Heart left ventricle (tissue), 16 donors: ENCODE results near the gene PPAN. TPM values are rescaled to one million over a fixed set of nuclear protein-coding genes. Genes with fewer than 3 reads are reported as not detected.
A peak's percentile ranks its signal among the peaks of the same experiment; 100 is the strongest.

Experiments
- ATAC-seq, 4 donors: fragments of 200-7000 bp; cut with Tn5 transposase; one replicate each; pipeline ENCODE4 v1.9.1; 2020 to 2022; ENCODE audit warnings: moderate library complexity in 4 of 4, mild to moderate bottlenecking in 3 of 4, moderate number of reproducible peaks in 1 of 4
- DNase-seq, 5 donors: peaks; one replicate each; pipeline ENCODE4 v3.0.0-alpha.2; 2020
- H3K27ac ChIP-seq, 12 donors: fragments of 200-600 bp; sonication (generic) in 4 of 12; one replicate each; pipeline versions ENCODE4 v1.5.0 to v1.8.0; 2016 to 2022; ENCODE audit warnings: mild to moderate bottlenecking in 2 of 12
- H3K27me3 ChIP-seq, 9 donors: fragments of 200-600 bp; sonication (generic) in 2 of 9; one replicate each; pipeline versions ENCODE4 v1.5.1 to v1.8.0; 2016 to 2022; ENCODE audit warnings: mild to moderate bottlenecking in 3 of 9
- H3K36me3 ChIP-seq, 9 donors: fragments of 200-600 bp; sonication (generic) in 2 of 9; one replicate each; pipeline versions ENCODE4 v1.5.0 to v1.8.0; 2018 to 2022; ENCODE audit warnings: mild to moderate bottlenecking in 2 of 9
- H3K4me1 ChIP-seq, 12 donors: fragments of 200-600 bp; sonication (generic) in 4 of 12; one replicate each; pipeline versions ENCODE4 v1.5.0 to v1.8.0; 2016 to 2022; ENCODE audit warnings: mild to moderate bottlenecking in 3 of 12
- H3K4me3 ChIP-seq, 12 donors: fragments of 200-600 bp; sonication (generic) in 4 of 12; one replicate each; pipeline versions ENCODE4 v1.5.0 to v1.8.0; 2017 to 2022; ENCODE audit warnings: mild to moderate bottlenecking in 9 of 12, moderate library complexity in 4 of 12
- H3K9me3 ChIP-seq, 12 donors: fragments of 200-600 bp; sonication (generic) in 4 of 12; one replicate each; pipeline versions ENCODE4 v1.5.0 to v1.8.0; 2016 to 2022; ENCODE audit warnings: mild to moderate bottlenecking in 1 of 12
- POLR2A ChIP-seq, 2 donors: fragments of 450-650 bp; IDR thresholded peaks; one replicate each; pipeline ENCODE4 v1.6.1; 2017; ENCODE audit warnings: antibody characterized with exemption in 2 of 2, mild to moderate bottlenecking in 2 of 2, moderate library complexity in 2 of 2
- WGBS, 4 donors: extraction: QIAGEN DNeasy Blood & Tissue Kit in 2 of 4; methylation state at CpG; one replicate each; pipeline versions ENCODE4 v1.1.5 to v1.1.7; 2013 to 2018; 5-methylcytosine and 5-hydroxymethylcytosine counted together
- intact Hi-C, 10 donors: fragments of 100-400 bp; cut with DNase I; formaldehyde crosslinking; loops; one replicate each; pipeline versions ENCODE4 v1.11.1 to v1.14.2; 2022
- polyA plus RNA-seq, 2 donors: library from polyadenylated mRNA; stranded (reverse); fragments of 200-250 nt; gene quantifications; one replicate each; pipeline ENCODE4 v1.2.3, GENCODE V29; 2013
- total RNA-seq, 9 donors: library from RNA; depleted of rRNA in 2 of 9; stranded (reverse); fragments of >200 nt in 2 of 9; fragmentation: NEBNext Ultra II Directional in 3 of 9; extraction: Animal tissue kit (Norgen Biotek cat#: 25700) in 3 of 9; gene quantifications; one replicate each; pipeline versions ENCODE4 v1.1.0 to v1.2.4, GENCODE V29; 2016 to 2023
- TF ChIP-seq, protein P1 (sequence below), 12 donors: fragments of 200-600 bp; sonication (generic) in 4 of 12; IDR thresholded peaks; one replicate each; pipeline versions ENCODE4 v1.5.0 to v1.8.0; 2018 to 2022; ENCODE audit warnings: antibody characterized with exemption in 12 of 12, mild to moderate bottlenecking in 5 of 12
- donor health status: ischemic (EF 13 %, LVEDD 7.1; RV severe dilation, severe dysfunction).
- donor health status: healthy with polysubstance abuse.
- donor health status: DM: no; HTN: yes; CAD: no.
- donor health status: DM: no; HTN: no; CAD: no.
- donor health status: ischemic (EF 25% LVEDD 6.9; RV normal size, moderate dysfunction).
- donor health status: ischemic (EF 25% LVEDD 5.7; RV mildly dilated, moderate dysfunction).
- donor health status: healthy.
- donor health status: DM: yes; HTN: yes; CAD: no.
- donor health status: ischemic (EF 35%, LVEDD 5.7; RV mildly dilated, moderate dysfunction).
- donor health status: nonischemic (EF 11% LVEDD 7.7; RV severe dilation, severe dysfunction).
- donor health status: DM: yes; HTN: yes; CAD: no.
- donor health status: PGD.
- donor health status: ischemic (EF 29% LVEDD 5.4; RV normal size, mild dysfunction).
- donor health status: nonischemic (EF 23%, LVEDD 6.1; RV moderate dilation, normal function).

The PPAN gene
- total and polyA plus RNA-seq, 11 donors = 16.3 to 41.4 (median 22.5) TPM

GRCh38 chr19:10126213-10126639, 20.1 kb downstream of the PPAN start:
- H3K27ac ChIP-seq = peak overlapping the region in 2 of 12 donors; percentile 13 to 94
- 88 to 94% (median 90%) methylated on average over 4 of the region's 4 CpGs for WGBS, 4 donors
- ATAC-seq (peak in 3 of 4 donors; percentile 33 to 60 (median 48)), DNase-seq (no peak)
- peaks cover 0 to 39% (median 10%) of the 10 kb centered on the region in 9 donors for H3K36me3 ChIP-seq
- no peak overlapping the region for H3K4me3 ChIP-seq
- no peak for TF ChIP-seq POLR2A (IDR thresholded peaks at IDR 0.05)
- TF ChIP-seq, protein P1, sequence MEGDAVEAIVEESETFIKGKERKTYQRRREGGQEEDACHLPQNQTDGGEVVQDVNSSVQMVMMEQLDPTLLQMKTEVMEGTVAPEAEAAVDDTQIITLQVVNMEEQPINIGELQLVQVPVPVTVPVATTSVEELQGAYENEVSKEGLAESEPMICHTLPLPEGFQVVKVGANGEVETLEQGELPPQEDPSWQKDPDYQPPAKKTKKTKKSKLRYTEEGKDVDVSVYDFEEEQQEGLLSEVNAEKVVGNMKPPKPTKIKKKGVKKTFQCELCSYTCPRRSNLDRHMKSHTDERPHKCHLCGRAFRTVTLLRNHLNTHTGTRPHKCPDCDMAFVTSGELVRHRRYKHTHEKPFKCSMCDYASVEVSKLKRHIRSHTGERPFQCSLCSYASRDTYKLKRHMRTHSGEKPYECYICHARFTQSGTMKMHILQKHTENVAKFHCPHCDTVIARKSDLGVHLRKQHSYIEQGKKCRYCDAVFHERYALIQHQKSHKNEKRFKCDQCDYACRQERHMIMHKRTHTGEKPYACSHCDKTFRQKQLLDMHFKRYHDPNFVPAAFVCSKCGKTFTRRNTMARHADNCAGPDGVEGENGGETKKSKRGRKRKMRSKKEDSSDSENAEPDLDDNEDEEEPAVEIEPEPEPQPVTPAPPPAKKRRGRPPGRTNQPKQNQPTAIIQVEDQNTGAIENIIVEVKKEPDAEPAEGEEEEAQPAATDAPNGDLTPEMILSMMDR (IDR thresholded peaks at IDR 0.05) = no peak
- peaks cover 0 to 11% (median 0%) of the 10 kb centered on the region in 12 donors for H3K4me1 ChIP-seq
- no peaks in the 10 kb centered on the region for H3K27me3 ChIP-seq
- intact Hi-C loops = no loop called here
- H3K9me3 ChIP-seq = no peaks in the 10 kb centered on the region

GRCh38 chr19:10132905-10133304, 26.7 kb downstream of the PPAN start:
- intact Hi-C loops = no loop called here
- H3K27me3 ChIP-seq = no peaks in the 10 kb centered on the region
- no peak for DNase-seq
- H3K36me3 ChIP-seq = peaks cover 0 to 99% (median 66%) of the 10 kb centered on the region in 9 donors
- H3K27ac ChIP-seq = no peak overlapping the region
- H3K4me1 ChIP-seq = peaks cover 0 to 7% (median 0%) of the 10 kb centered on the region in 12 donors
- WGBS, 4 donors = 92 to 96% (median 94%) methylated on average over 6 to 7 of the region's 7 CpGs
- TF ChIP-seq POLR2A (IDR thresholded peaks at IDR 0.05) = no peak
- TF ChIP-seq, protein P1 (IDR thresholded peaks at IDR 0.05) = no peak
- no peak overlapping the region for H3K4me3 ChIP-seq
- no peaks in the 10 kb centered on the region for H3K9me3 ChIP-seq
- ATAC-seq = no peak

GRCh38 chr19:10133596-10133995, 27.4 kb downstream of the PPAN start:
- DNase-seq = no peak
- TF ChIP-seq, protein P1 (IDR thresholded peaks at IDR 0.05) = no peak
- TF ChIP-seq POLR2A (IDR thresholded peaks at IDR 0.05) = no peak
- no peak for ATAC-seq
- no peaks in the 10 kb centered on the region for H3K9me3 ChIP-seq
- peaks cover 0 to 99% (median 72%) of the 10 kb centered on the region in 9 donors for H3K36me3 ChIP-seq
- no peak overlapping the region for H3K4me3 ChIP-seq
- H3K4me1 ChIP-seq = peaks cover 0 to 7% (median 0%) of the 10 kb centered on the region in 12 donors
- 87 to 90% (median 89%) methylated on average over 11 of the region's 11 CpGs for WGBS, 4 donors
- no peaks in the 10 kb centered on the region for H3K27me3 ChIP-seq
- H3K27ac ChIP-seq = no peak overlapping the region
- intact Hi-C loops = no loop called here

DNA sequence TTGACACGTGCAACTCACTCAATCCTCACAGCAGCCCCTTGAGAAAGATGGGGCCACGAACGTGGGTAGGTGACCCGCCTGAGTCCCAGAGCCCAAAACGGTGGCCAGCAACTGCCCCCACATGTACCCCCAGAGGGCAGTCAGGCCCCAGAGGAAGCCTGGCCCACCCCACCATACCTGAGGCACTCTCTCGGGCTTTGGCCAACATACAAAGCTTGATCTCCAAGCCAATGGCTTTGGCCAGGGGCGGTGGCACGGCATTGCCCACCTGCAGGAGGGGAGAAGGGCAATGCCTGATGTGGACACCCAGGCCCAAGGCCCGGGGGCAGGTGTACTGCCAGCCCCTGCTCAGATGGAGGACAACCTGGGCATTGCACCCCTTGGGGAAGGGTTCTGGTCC, 27.9 kb downstream of the PPAN start:
- DNase-seq (no peak), ATAC-seq (no peak)
- Histone ChIP-seq H3K9me3 (no peaks in the 10 kb centered on the region), H3K4me1 (peaks cover 0 to 7% (median 0%) of the 10 kb centered on the region in 12 donors), H3K36me3 (peaks cover 0 to 99% (median 75%) of the 10 kb centered on the region in 9 donors), H3K27ac (no peak overlapping the region), H3K4me3 (no peak overlapping the region), H3K27me3 (no peaks in the 10 kb centered on the region)
- WGBS, 4 donors = 84 to 93% (median 92%) methylated on average over 5 to 9 of the region's 9 CpGs
- no peak for TF ChIP-seq POLR2A (IDR thresholded peaks at IDR 0.05)
- TF ChIP-seq, protein P1 (IDR thresholded peaks at IDR 0.05) = no peak
- intact Hi-C loops = no loop called here
